ENCODE data around the gene OTP. TPM values are rescaled to one million over a fixed set of nuclear protein-coding genes. Genes with fewer than 3 reads are reported as not detected.

The OTP gene
- total RNA-seq, 1 experiment from 2014 or later = not detected

DNA sequence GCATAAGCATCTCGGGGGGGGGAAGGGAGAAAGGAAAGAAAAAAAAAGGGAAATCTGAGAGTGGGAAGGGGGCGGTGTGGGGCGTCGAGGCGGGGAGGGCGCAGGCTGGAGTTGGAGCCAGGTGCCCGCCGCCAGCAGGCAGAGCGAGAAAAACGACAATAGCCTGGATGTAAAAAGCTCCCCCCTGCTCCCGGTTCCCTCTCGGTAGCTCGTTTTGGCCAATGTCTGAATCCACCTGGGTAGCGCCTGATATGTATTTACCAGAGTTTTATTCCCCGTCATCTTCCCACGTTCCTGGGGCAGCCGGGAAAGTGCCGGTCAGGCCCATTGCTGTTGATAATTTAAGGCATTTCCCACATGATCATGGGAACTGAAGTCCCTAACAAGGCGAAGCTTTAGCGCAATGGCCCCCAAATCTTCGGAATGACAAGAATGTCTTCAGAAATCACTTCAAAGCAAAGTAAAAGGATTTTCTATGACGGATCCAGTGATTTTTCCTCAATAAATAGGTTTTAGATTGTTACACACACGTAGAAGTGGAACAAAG lies 3.0 kb upstream of the OTP start:
- H3K4me3 ChIP-seq (ENCODE audit: low read length) = no peak overlapping the region
- no peaks in the 10 kb centered on the region for H3F3A ChIP-seq (ENCODE audit: low read length, unreplicated experiment)
- no peaks in the 10 kb centered on the region for H3K4me1 ChIP-seq (ENCODE audit: insufficient read depth, low read length)
- no peaks in the 10 kb centered on the region for H3K36me3 ChIP-seq (ENCODE audit: low read depth, low read length)
- ATAC-seq (no peak), DNase-seq (no peak)
- CTCF ChIA-PET = interaction anchor here (0.6 kb wide), 1 partner anchor 687 kb away, joined by 5 read pairs; no protein-coding TSS in a partner anchor
- H3K79me2 ChIP-seq (ENCODE audit: low read length) = no peaks in the 10 kb centered on the region
- no peaks in the 10 kb centered on the region for H3K9me3 ChIP-seq (ENCODE audit: low read length)
- H3K27ac ChIP-seq (ENCODE audit: low read length) = no peak overlapping the region
- no peak overlapping the region for H2AFZ ChIP-seq (ENCODE audit: low read length)
- H3K9ac ChIP-seq (ENCODE audit: low read length) = no peak overlapping the region
- POLR2A ChIA-PET (ENCODE audit: unreplicated experiment) = no interaction called here
- H3K4me2 ChIP-seq (ENCODE audit: low read length) = no peak overlapping the region
- peaks cover 57% of the 10 kb centered on the region for H3K27me3 ChIP-seq (ENCODE audit: low read length)
- H4K20me1 ChIP-seq (ENCODE audit: low read length) = no peaks in the 10 kb centered on the region
- no peak for TF ChIP-seq EZH2phosphoT487 (IDR thresholded peaks at IDR 0.05; ENCODE audit: borderline replicate concordance, low read length)
- TF ChIP-seq EZH2 (IDR thresholded peaks at IDR 0.05; ENCODE audit: low read length, unreplicated experiment) = no peak
- TF ChIP-seq, protein P1, sequence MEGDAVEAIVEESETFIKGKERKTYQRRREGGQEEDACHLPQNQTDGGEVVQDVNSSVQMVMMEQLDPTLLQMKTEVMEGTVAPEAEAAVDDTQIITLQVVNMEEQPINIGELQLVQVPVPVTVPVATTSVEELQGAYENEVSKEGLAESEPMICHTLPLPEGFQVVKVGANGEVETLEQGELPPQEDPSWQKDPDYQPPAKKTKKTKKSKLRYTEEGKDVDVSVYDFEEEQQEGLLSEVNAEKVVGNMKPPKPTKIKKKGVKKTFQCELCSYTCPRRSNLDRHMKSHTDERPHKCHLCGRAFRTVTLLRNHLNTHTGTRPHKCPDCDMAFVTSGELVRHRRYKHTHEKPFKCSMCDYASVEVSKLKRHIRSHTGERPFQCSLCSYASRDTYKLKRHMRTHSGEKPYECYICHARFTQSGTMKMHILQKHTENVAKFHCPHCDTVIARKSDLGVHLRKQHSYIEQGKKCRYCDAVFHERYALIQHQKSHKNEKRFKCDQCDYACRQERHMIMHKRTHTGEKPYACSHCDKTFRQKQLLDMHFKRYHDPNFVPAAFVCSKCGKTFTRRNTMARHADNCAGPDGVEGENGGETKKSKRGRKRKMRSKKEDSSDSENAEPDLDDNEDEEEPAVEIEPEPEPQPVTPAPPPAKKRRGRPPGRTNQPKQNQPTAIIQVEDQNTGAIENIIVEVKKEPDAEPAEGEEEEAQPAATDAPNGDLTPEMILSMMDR (conservative IDR thresholded peaks at IDR 0.05; ENCODE audit: low read depth, low read length) = no peak
- no peaks in the 10 kb centered on the region for H3K9me2 ChIP-seq (replicated peaks; ENCODE audit: low read length)
- BruUV-seq (replicated peaks) = no TSS peak
- intact Hi-C loops (cut with micrococcal nuclease) = no loop called here

DNA sequence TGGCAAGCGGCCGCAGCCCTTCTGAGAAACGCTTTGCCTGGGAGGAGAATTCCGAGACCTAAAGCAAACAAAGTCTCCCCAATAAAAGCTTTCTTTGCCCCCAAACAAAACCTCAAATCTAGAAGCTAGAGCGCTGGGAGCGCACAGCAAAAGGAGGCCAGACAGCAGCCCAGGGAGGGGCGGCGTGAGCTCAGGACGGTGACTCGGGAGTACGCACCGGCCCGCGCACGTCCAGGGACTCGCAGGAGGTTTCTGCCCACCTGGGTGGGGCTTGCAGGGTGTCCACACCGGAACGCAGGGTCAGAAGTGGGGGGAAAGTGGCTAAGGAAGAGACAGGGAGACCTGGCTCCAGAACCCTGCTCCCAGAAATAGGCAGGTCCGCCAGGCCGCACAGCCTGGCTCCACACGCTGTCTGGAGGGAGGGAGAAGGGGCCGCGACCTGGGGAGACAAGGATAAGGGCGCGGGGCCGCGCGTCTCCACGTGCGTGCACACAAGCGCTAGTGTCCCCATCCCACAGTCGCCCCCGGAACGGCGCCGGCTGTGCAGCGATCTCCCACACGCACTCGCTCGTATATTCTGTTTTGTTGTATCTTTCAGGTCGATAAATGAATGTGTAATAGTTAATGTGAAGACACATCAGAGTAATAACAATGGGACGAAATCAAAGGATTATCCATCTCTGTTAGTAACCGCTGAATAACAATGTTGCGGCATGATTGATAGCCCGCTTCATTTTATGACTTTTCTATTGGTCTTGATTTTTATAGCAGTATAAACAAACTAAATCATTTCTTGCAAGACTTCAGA lies 2.3 kb upstream of the OTP start:
- DNase-seq (no peak), ATAC-seq (no peak)
- Histone ChIP-seq H3K9me3 (ENCODE audit: low read length) (no peaks in the 10 kb centered on the region), H4K20me1 (ENCODE audit: low read length) (no peaks in the 10 kb centered on the region), H2AFZ (ENCODE audit: low read length) (no peak overlapping the region), H3K27me3 (ENCODE audit: low read length) (peaks cover 54% of the 10 kb centered on the region), H3K9ac (ENCODE audit: low read length) (no peak overlapping the region), H3K4me3 (ENCODE audit: low read length) (no peak overlapping the region), H3F3A (ENCODE audit: low read length, unreplicated experiment) (no peaks in the 10 kb centered on the region), H3K4me2 (ENCODE audit: low read length) (no peak overlapping the region), H3K79me2 (ENCODE audit: low read length) (no peaks in the 10 kb centered on the region), H3K27ac (ENCODE audit: low read length) (no peak overlapping the region), H3K36me3 (ENCODE audit: low read depth, low read length) (no peaks in the 10 kb centered on the region), H3K4me1 (ENCODE audit: insufficient read depth, low read length) (no peaks in the 10 kb centered on the region), H3K9me2 (replicated peaks; ENCODE audit: low read length) (no peaks in the 10 kb centered on the region)
- no peak for TF ChIP-seq EZH2phosphoT487 (IDR thresholded peaks at IDR 0.05; ENCODE audit: borderline replicate concordance, low read length)
- TF ChIP-seq EZH2 (IDR thresholded peaks at IDR 0.05; ENCODE audit: low read length, unreplicated experiment) = no peak
- TF ChIP-seq, protein P1 (conservative IDR thresholded peaks at IDR 0.05; ENCODE audit: low read depth, low read length) = no peak
- intact Hi-C loops (cut with micrococcal nuclease) = no loop called here
- no TSS peak for BruUV-seq (replicated peaks)
- POLR2A ChIA-PET (ENCODE audit: unreplicated experiment) = no interaction called here
- CTCF ChIA-PET = interaction anchor here (0.6 kb wide), 1 partner anchor 686 kb away, joined by 5 read pairs; no protein-coding TSS in a partner anchor

Measured in PC-3 (cell line).